HEK293 (cell line): ENCODE data around the gene PCNX3.

ENCODE experiments used
- CTCF ChIA-PET: fragments of 350-600 bp; formaldehyde crosslinking; extraction: SDS; loops from one replicate; lab custom pipeline; 2021; ENCODE audit warnings: antibody characterized with exemption; lab: Yijun Ruan, JAX
- POLR2A ChIA-PET: fragments of 300-600 bp; formaldehyde crosslinking; extraction: SDS; loops from one replicate; lab custom pipeline; 2020; ENCODE audit warnings: antibody characterized with exemption, inconsistent platforms; lab: Yijun Ruan, JAX
- H3K27ac ChIP-seq: fragments of 200-500 bp; sonication (Bioruptor generic); 2 replicates; pipeline ENCODE4 v1.5.1; 2014; ENCODE audit warnings: low read depth, low read length, control low read depth, inconsistent platforms; ENCODE audit errors: extremely low read depth
- H3K36me3 ChIP-seq, 2 experiments: fragments of 200-500 bp in 1 of 2; sonication (Bioruptor generic) in 1 of 2; 1 replicate in 1 of 2; 2 replicates in 1 of 2; pipeline ENCODE4 v1.5.1; 2014 to 2017; ENCODE audit warnings: inconsistent platforms in 2 of 2, low read length in 2 of 2; ENCODE audit not compliant: control insufficient read depth in 2 of 2, insufficient read depth in 1 of 2
- H3K4me1 ChIP-seq: fragments of 200-500 bp; sonication (Bioruptor generic); 2 replicates; pipeline ENCODE4 v1.5.1; 2014; ENCODE audit warnings: mild to moderate bottlenecking, low read length, inconsistent platforms; ENCODE audit not compliant: control insufficient read depth, insufficient read depth
- H3K4me3 ChIP-seq: 2 replicates; pipeline ENCODE4 v1.5.1; 2011; ENCODE audit warnings: low read depth, mild to moderate bottlenecking, control low read depth, low read length, moderate library complexity
- H3K9me3 ChIP-seq: fragments of 200-500 bp; sonication (Bioruptor generic); 2 replicates; pipeline ENCODE4 v1.5.1; 2014; ENCODE audit warnings: low read depth, low read length, inconsistent platforms; ENCODE audit not compliant: control insufficient read depth, insufficient read depth
- EGR2 ChIP-seq: fragments of 450-650 bp; formaldehyde crosslinking; IDR thresholded peaks from 2 replicates; pipeline ENCODE4 v1.5.1; 2016; ENCODE audit warnings: low read depth, missing biosample characterization, missing genetic modification characterization
- IKZF3 ChIP-seq: fragments of 450-650 bp; IDR thresholded peaks from 2 replicates; pipeline ENCODE4 v1.5.0; 2018; ENCODE audit warnings: missing biosample characterization, mild to moderate bottlenecking, missing genetic modification characterization, moderate library complexity
- PRDM10 ChIP-seq: fragments of 450-650 bp; formaldehyde crosslinking; IDR thresholded peaks from 2 replicates; pipeline ENCODE4 v1.5.1; 2016; ENCODE audit warnings: missing biosample characterization, missing genetic modification characterization
- SP3 ChIP-seq: fragments of 450-650 bp; formaldehyde crosslinking; IDR thresholded peaks from 2 replicates; pipeline ENCODE4 v1.5.1; 2016; ENCODE audit warnings: missing biosample characterization, missing genetic modification characterization
- ZBTB26 ChIP-seq: fragments of 450-650 bp; formaldehyde crosslinking; optimal IDR thresholded peaks from 2 replicates; pipeline ENCODE3; 2016; ENCODE audit warnings: missing biosample characterization, mild to moderate bottlenecking, missing genetic modification characterization
- ZBTB49 ChIP-seq: fragments of 450-650 bp; formaldehyde crosslinking; IDR thresholded peaks from 2 replicates; pipeline ENCODE4 v1.5.1; 2016; ENCODE audit warnings: missing biosample characterization, missing genetic modification characterization, low read depth
- ZNF155 ChIP-seq: fragments of 450-650 bp; formaldehyde crosslinking; IDR thresholded peaks from 2 replicates; pipeline ENCODE4 v1.5.1; 2016; ENCODE audit warnings: missing biosample characterization, missing genetic modification characterization
- ZNF169 ChIP-seq: fragments of 450-650 bp; formaldehyde crosslinking; IDR thresholded peaks from 2 replicates; pipeline ENCODE4 v1.5.1; 2016; ENCODE audit warnings: missing biosample characterization, missing genetic modification characterization
- ZNF211 ChIP-seq: fragments of 450-650 bp; formaldehyde crosslinking; IDR thresholded peaks from 2 replicates; pipeline ENCODE4 v1.5.1; 2016; ENCODE audit warnings: low read depth, missing biosample characterization, missing genetic modification characterization
- ZNF26 ChIP-seq: fragments of 450-650 bp; formaldehyde crosslinking; IDR thresholded peaks from 2 replicates; pipeline ENCODE4 v1.5.1; 2016; ENCODE audit warnings: missing biosample characterization, missing genetic modification characterization
- ZNF280D ChIP-seq: fragments of 450-650 bp; formaldehyde crosslinking; IDR thresholded peaks from 2 replicates; pipeline ENCODE4 v1.5.1; 2016; ENCODE audit warnings: missing biosample characterization, missing genetic modification characterization
- ZNF302 ChIP-seq: fragments of 450-650 bp; formaldehyde crosslinking; IDR thresholded peaks from 2 replicates; pipeline ENCODE4 v1.5.1; 2016; ENCODE audit warnings: missing biosample characterization, missing genetic modification characterization, low read depth
- ZNF48 ChIP-seq: fragments of 450-650 bp; formaldehyde crosslinking; IDR thresholded peaks from 2 replicates; pipeline ENCODE4 v1.5.1; 2016; ENCODE audit warnings: missing biosample characterization, missing genetic modification characterization
- ZNF518A ChIP-seq: fragments of 450-650 bp; formaldehyde crosslinking; conservative IDR thresholded peaks from 2 replicates; pipeline ENCODE4 v1.5.1; 2016; ENCODE audit warnings: low read depth, missing biosample characterization, missing genetic modification characterization
- ZNF747 ChIP-seq: fragments of 450-650 bp; formaldehyde crosslinking; IDR thresholded peaks from 2 replicates; pipeline ENCODE4 v1.5.1; 2016; ENCODE audit warnings: missing biosample characterization, missing genetic modification characterization
- ZNF777 ChIP-seq: fragments of 450-650 bp; formaldehyde crosslinking; IDR thresholded peaks from 2 replicates; pipeline ENCODE4 v1.5.1; 2017; ENCODE audit warnings: missing biosample characterization, missing genetic modification characterization, borderline replicate concordance

The PCNX3 gene

GRCh38 chr11:65627202-65627601, 11.6 kb downstream of the PCNX3 start:
- H3K27ac ChIP-seq = no peak overlapping the region

GRCh38 chr11:65629579-65629978, 14.0 kb downstream of the PCNX3 start:
- POLR2A ChIA-PET = interaction anchor here (1.3 kb wide), 1 partner anchor 9 kb away, joined by 4 read pairs; the partner anchor contains the start of gene SIPA1
- no peak for TF ChIP-seq ZNF747 (tag by site-specific recombination)
- TF ChIP-seq ZBTB26 (tag by site-specific recombination) = no peak
- no peak for TF ChIP-seq ZBTB49 (tag by site-specific recombination)
- TF ChIP-seq ZNF777 = no peak
- no peak for TF ChIP-seq ZNF48 (tag by site-specific recombination)
- TF ChIP-seq ZNF518A (tag by site-specific recombination) = no peak
- TF ChIP-seq ZNF211 = no peak
- no peak for TF ChIP-seq ZNF280D (tag by site-specific recombination)
- TF ChIP-seq ZNF26 (tag by site-specific recombination) = no peak
- no peak for TF ChIP-seq ZNF155 (tag by site-specific recombination)
- TF ChIP-seq PRDM10 (tag by site-specific recombination) = no peak
- no peak for TF ChIP-seq ZNF169 (tag by site-specific recombination)
- no peak for TF ChIP-seq EGR2 (tag by site-specific recombination)
- no peak for TF ChIP-seq ZNF302

More at GRCh38 chr11:65627202-65627601, 11.6 kb downstream of the PCNX3 start:
- Histone ChIP-seq H3K36me3 (peaks cover 0 to 90% of the 10 kb centered on the region in 2 experiments; a peak in 1 of 3 replicates), H3K4me1 (no peaks in the 10 kb centered on the region), H3K9me3 (no peaks in the 10 kb centered on the region)
- TF ChIP-seq SP3 (tag by site-specific recombination) (no peak), IKZF3 (tag by site-specific recombination) (no peak)
- TF ChIP-seq, all 188 proteins: peak for 0
- H3K4me3 ChIP-seq = no peak overlapping the region
- ChIA-PET POLR2A (interaction anchor here (1.3 kb wide), 2 partner anchors 11 to 12 kb away, joined by 5 to 6 read pairs; partner anchors contain the start of genes PCNX3 and SIPA1), CTCF (interaction anchor here (0.6 to 1.8 kb wide), 3 partner anchors 15 to 263 kb away, joined by 3 to 6 read pairs (median 6); no protein-coding TSS in a partner anchor)

More at GRCh38 chr11:65629579-65629978, 14.0 kb downstream of the PCNX3 start:
- Histone ChIP-seq H3K4me3 (no peak overlapping the region), H3K4me1 (no peaks in the 10 kb centered on the region), H3K9me3 (no peaks in the 10 kb centered on the region), H3K36me3 (peaks cover 0 to 90% of the 10 kb centered on the region in 2 experiments; a peak in 1 of 3 replicates), H3K27ac (no peak overlapping the region)
- CTCF ChIA-PET = interaction anchor here (1.2 kb wide), 1 partner anchor 9 kb away, joined by 3 read pairs; the partner anchor contains the start of gene SIPA1
